GM13976 (cell line): Measurements from ENCODE around the gene SLAIN2.
"Not testable (repeated sequence)": the region's sequence is repeated elsewhere in the genome, so short reads cannot be mapped to it uniquely, and the experiment has no call there.

Source experiments
- DNase-seq: peaks from one replicate; pipeline ENCODE4 v3.0.0; 2012; ENCODE audit warnings: low spot score
- CTCF ChIP-seq: IDR thresholded peaks from 2 replicates; pipeline ENCODE4 v1.5.1; 2012; ENCODE audit warnings: borderline replicate concordance, mild to moderate bottlenecking; ENCODE audit not compliant: insufficient read depth; ENCODE audit errors: extremely low read depth, missing control alignments, control extremely low read depth
- in situ Hi-C: fragments of 300-500 bp; cut with MboI; formaldehyde crosslinking; loops from one replicate; pipeline ENCODE4 v1.12.0; 2022; ENCODE audit warnings: low sequenced_read_pairs, mixed read lengths, inconsistent platforms; ENCODE audit not compliant: unreplicated experiment

The SLAIN2 gene

GRCh38 chr4:48305508-48305907, 35.8 kb upstream of the SLAIN2 start:
- in situ Hi-C loops = loop anchor here (25.0 kb wide), 2 partner anchors 232 to 657 kb away; no protein-coding TSS in a partner anchor
- no peak for DNase-seq
- TF ChIP-seq CTCF = no peak

GRCh38 chr4:48307528-48307927, 33.8 kb upstream of the SLAIN2 start:
- no peak for DNase-seq
- in situ Hi-C loops = loop anchor here (25.0 kb wide), 2 partner anchors 230 to 655 kb away; no protein-coding TSS in a partner anchor
- TF ChIP-seq CTCF = no peak

- no peak for DNase-seq
- in situ Hi-C loops = loop anchor here (25.0 kb wide), 2 partner anchors 228 to 653 kb away; no protein-coding TSS in a partner anchor
- no peak for TF ChIP-seq CTCF
These were observed 32.4 kb upstream of the SLAIN2 start for GRCh38 chr4:48308901-48309300.

GRCh38 chr4:48311896-48312295, 29.4 kb upstream of the SLAIN2 start:
- DNase-seq = no peak
- in situ Hi-C loops = loop anchor here (25.0 kb wide), 2 partner anchors 225 to 650 kb away; no protein-coding TSS in a partner anchor
- TF ChIP-seq CTCF = no peak

- in situ Hi-C loops = loop anchor here (25.0 kb wide), 2 partner anchors 223 to 648 kb away; no protein-coding TSS in a partner anchor
- not testable (repeated sequence) for DNase-seq
These were observed 26.6 kb upstream of the SLAIN2 start for GRCh38 chr4:48314746-48315145.

GRCh38 chr4:48315728-48316630, 25.4 kb upstream of the SLAIN2 start:
- peak; percentile 63 for DNase-seq
- TF ChIP-seq CTCF = peak; percentile 45
- in situ Hi-C loops = loop anchor here (25.0 kb wide), 2 partner anchors 221 to 646 kb away; no protein-coding TSS in a partner anchor

GRCh38 chr4:48321312-48321711, 20.0 kb upstream of the SLAIN2 start:
- no peak for DNase-seq
- in situ Hi-C loops = loop anchor here (25.0 kb wide), 2 partner anchors 216 to 641 kb away; no protein-coding TSS in a partner anchor
- no peak for TF ChIP-seq CTCF
